Myocyte (in vitro differentiated cells): Measurements from ENCODE around the gene COL6A6. TPM values are rescaled to one million over a fixed set of nuclear protein-coding genes. Genes with fewer than 3 reads are reported as not detected.

Source experiments
- DNase-seq: peaks from one replicate; pipeline ENCODE4 v3.0.0-alpha.2; 2012; ENCODE audit warnings: low read depth
- polyA plus RNA-seq: library from polyadenylated mRNA; unstranded; fragments of >200 nt; gene quantifications from one replicate; pipeline ENCODE4 v1.2.1, GENCODE V29; 2012; ENCODE audit warnings: missing spikeins
- total RNA-seq: library from RNA; depleted of rRNA; stranded (reverse); fragments of >200 nt; gene quantifications from 2 replicates; pipeline ENCODE4 v1.2.3, GENCODE V29; 2014

The COL6A6 gene
- 0.10 and 0.13 TPM in 2 replicates for total RNA-seq
- 0.05 TPM for polyA plus RNA-seq

GRCh38 chr3:130516645-130517512 lies at the start of gene COL6A6:
COL6A6 (plus strand) TSS chr3:130517177; CDS start chr3:130560365, 43,188 bp downstream.
- DNase-seq = peak; percentile 8

GRCh38 chr3:130468311-130468710 lies 48.7 kb upstream of the COL6A6 start:
- DNase-seq = no peak

- no peak for DNase-seq
Measured at GRCh38 chr3:130470126-130470525, 46.9 kb upstream of the COL6A6 start.

- DNase-seq = no peak
Measured at GRCh38 chr3:130473416-130473815, 43.6 kb upstream of the COL6A6 start.

GRCh38 chr3:130480736-130481135 lies 36.2 kb upstream of the COL6A6 start:
- peak; percentile 65 for DNase-seq

GRCh38 chr3:130488288-130488687 lies 28.7 kb upstream of the COL6A6 start:
- peak; percentile 29 for DNase-seq

GRCh38 chr3:130488769-130489450 lies 28.1 kb upstream of the COL6A6 start:
- no peak for DNase-seq

GRCh38 chr3:130490241-130490640 lies 26.7 kb upstream of the COL6A6 start:
- peak; percentile 31 for DNase-seq

- no peak for DNase-seq
Measured at GRCh38 chr3:130491431-130491830, 25.5 kb upstream of the COL6A6 start.

GRCh38 chr3:130504701-130505100 lies 12.3 kb upstream of the COL6A6 start:
- peak; percentile 79 for DNase-seq

- DNase-seq = no peak
Measured at GRCh38 chr3:130506031-130506430, 10.9 kb upstream of the COL6A6 start.

- no peak for DNase-seq
Measured at GRCh38 chr3:130507746-130508145, 9.2 kb upstream of the COL6A6 start.

- no peak for DNase-seq
Measured at GRCh38 chr3:130509008-130509407, 8.0 kb upstream of the COL6A6 start.

GRCh38 chr3:130514681-130515080 lies 2.3 kb upstream of the COL6A6 start:
- DNase-seq = no peak

GRCh38 chr3:130515755-130516154 lies 1.2 kb upstream of the COL6A6 start:
- no peak for DNase-seq

- no peak for DNase-seq
Measured at GRCh38 chr3:130517602-130518001, 625 bp downstream of the COL6A6 start.

GRCh38 chr3:130519754-130520153 lies 2.8 kb downstream of the COL6A6 start:
- DNase-seq = no peak

GRCh38 chr3:130522399-130522798 lies 5.4 kb downstream of the COL6A6 start:
- DNase-seq = no peak

- no peak for DNase-seq
Measured at GRCh38 chr3:130527426-130527825, 10.4 kb downstream of the COL6A6 start.

GRCh38 chr3:130528120-130528519 lies 11.1 kb downstream of the COL6A6 start:
- DNase-seq = no peak

GRCh38 chr3:130529486-130530215 lies 12.7 kb downstream of the COL6A6 start:
- DNase-seq = no peak

GRCh38 chr3:130533247-130533646 lies 16.3 kb downstream of the COL6A6 start:
- DNase-seq = no peak
